ENCODE results near the gene MPP1. TPM values are rescaled to one million over a fixed set of nuclear protein-coding genes. Genes with fewer than 3 reads are reported as not detected.

The MPP1 gene
- total and polyA plus RNA-seq, 2 donors, result 70.0 to 81.4 TPM

GRCh38 chrX:154804261-154804956 lies 876 bp downstream of the MPP1 start:
- WGBS, result 26% methylated on average over 7 of the region's 7 CpGs
- Histone ChIP-seq H3K27me3 (ENCODE audit: control insufficient read depth in 2 of 2, insufficient read depth in 1 of 2, low read length in 1 of 2) (no peaks in the 10 kb centered on the region), H3K9me3 (ENCODE audit: control insufficient read depth in 2 of 2, insufficient read depth in 1 of 2, low read length in 1 of 2) (no peaks in the 10 kb centered on the region), H3K4me3 (ENCODE audit: low read length in 2 of 2) (peak overlapping the region; percentile 74 to 83), H3K36me3 (ENCODE audit: control insufficient read depth in 2 of 2, insufficient read depth in 2 of 2, low read length in 1 of 2) (no peaks in the 10 kb centered on the region), H3K27ac (ENCODE audit: low read depth in 1 of 2, low read length in 1 of 2) (peak overlapping the region; percentile 31 to 75), H3K4me1 (ENCODE audit: control insufficient read depth in 2 of 2, insufficient read depth in 2 of 2, low read length in 2 of 2) (peaks cover 8 to 49% of the 10 kb centered on the region in 2 donors)
- DNase-seq (ENCODE audit: low read depth in 6 of 9, low spot score in 9 of 9), result no peak

GRCh38 chrX:154802947-154803346 lies 2.3 kb downstream of the MPP1 start:
- Histone ChIP-seq H3K27me3 (ENCODE audit: control insufficient read depth in 2 of 2, insufficient read depth in 1 of 2, low read length in 1 of 2) (no peaks in the 10 kb centered on the region), H3K27ac (ENCODE audit: low read depth in 1 of 2, low read length in 1 of 2) (peak overlapping the region; percentile 19 to 75), H3K4me3 (ENCODE audit: low read length in 2 of 2) (peak overlapping the region; percentile 4 to 74), H3K4me1 (ENCODE audit: control insufficient read depth in 2 of 2, insufficient read depth in 2 of 2, low read length in 2 of 2) (peaks cover 8 to 50% of the 10 kb centered on the region in 2 donors), H3K36me3 (ENCODE audit: control insufficient read depth in 2 of 2, insufficient read depth in 2 of 2, low read length in 1 of 2) (no peaks in the 10 kb centered on the region), H3K9me3 (ENCODE audit: control insufficient read depth in 2 of 2, insufficient read depth in 1 of 2, low read length in 1 of 2) (no peaks in the 10 kb centered on the region)
- 70% methylated on average over 2 of the region's 2 CpGs for WGBS
- no peak for DNase-seq (ENCODE audit: low read depth in 6 of 9, low spot score in 9 of 9)

- Histone ChIP-seq H3K27ac (ENCODE audit: low read depth in 1 of 2, low read length in 1 of 2) (peak overlapping the region; percentile 77 to 84), H3K4me3 (ENCODE audit: low read length in 2 of 2) (no peak overlapping the region), H3K27me3 (ENCODE audit: control insufficient read depth in 2 of 2, insufficient read depth in 1 of 2, low read length in 1 of 2) (no peaks in the 10 kb centered on the region), H3K9me3 (ENCODE audit: control insufficient read depth in 2 of 2, insufficient read depth in 1 of 2, low read length in 1 of 2) (no peaks in the 10 kb centered on the region), H3K4me1 (ENCODE audit: control insufficient read depth in 2 of 2, insufficient read depth in 2 of 2, low read length in 2 of 2) (peaks cover 11 to 55% of the 10 kb centered on the region in 2 donors), H3K36me3 (ENCODE audit: control insufficient read depth in 2 of 2, insufficient read depth in 2 of 2, low read length in 1 of 2) (no peaks in the 10 kb centered on the region)
- no peak for DNase-seq (ENCODE audit: low read depth in 6 of 9, low spot score in 9 of 9)
- 57% methylated on average over 8 of the region's 8 CpGs for WGBS
These were observed 4.6 kb downstream of the MPP1 start for GRCh38 chrX:154800478-154801210.

GRCh38 chrX:154799556-154800348 lies 5.5 kb downstream of the MPP1 start:
- no peaks in the 10 kb centered on the region for H3K9me3 ChIP-seq (ENCODE audit: control insufficient read depth in 2 of 2, insufficient read depth in 1 of 2, low read length in 1 of 2)
- DNase-seq (ENCODE audit: low read depth in 6 of 9, low spot score in 9 of 9), result peak in 4 of 9 donors; percentile 49 to 75 (median 52)
- H3K36me3 ChIP-seq (ENCODE audit: control insufficient read depth in 2 of 2, insufficient read depth in 2 of 2, low read length in 1 of 2), result no peaks in the 10 kb centered on the region
- peaks cover 13 to 58% of the 10 kb centered on the region in 2 donors for H3K4me1 ChIP-seq (ENCODE audit: control insufficient read depth in 2 of 2, insufficient read depth in 2 of 2, low read length in 2 of 2)
- peak overlapping the region; percentile 48 to 51 for H3K4me3 ChIP-seq (ENCODE audit: low read length in 2 of 2)
- H3K27ac ChIP-seq (ENCODE audit: low read depth in 1 of 2, low read length in 1 of 2), result peak overlapping the region; percentile 77 to 84
- 18% methylated on average over 9 of the region's 9 CpGs for WGBS
- H3K27me3 ChIP-seq (ENCODE audit: control insufficient read depth in 2 of 2, insufficient read depth in 1 of 2, low read length in 1 of 2), result no peaks in the 10 kb centered on the region

GRCh38 chrX:154797006-154797405 lies 8.3 kb downstream of the MPP1 start:
- Histone ChIP-seq H3K27ac (ENCODE audit: low read depth in 1 of 2, low read length in 1 of 2) (peak overlapping the region in 1 of 2 donors; percentile 45), H3K27me3 (ENCODE audit: control insufficient read depth in 2 of 2, insufficient read depth in 1 of 2, low read length in 1 of 2) (no peaks in the 10 kb centered on the region), H3K36me3 (ENCODE audit: control insufficient read depth in 2 of 2, insufficient read depth in 2 of 2, low read length in 1 of 2) (peaks cover 0 to 2% of the 10 kb centered on the region in 2 donors), H3K4me1 (ENCODE audit: control insufficient read depth in 2 of 2, insufficient read depth in 2 of 2, low read length in 2 of 2) (peaks cover 9 to 49% of the 10 kb centered on the region in 2 donors), H3K9me3 (ENCODE audit: control insufficient read depth in 2 of 2, insufficient read depth in 1 of 2, low read length in 1 of 2) (no peaks in the 10 kb centered on the region), H3K4me3 (ENCODE audit: low read length in 2 of 2) (no peak overlapping the region)
- WGBS, result 69% methylated on average over 6 of the region's 6 CpGs
- no peak for DNase-seq (ENCODE audit: low read depth in 6 of 9, low spot score in 9 of 9)

GRCh38 chrX:154795016-154795415 lies 10.3 kb downstream of the MPP1 start:
- no peak overlapping the region for H3K4me3 ChIP-seq (ENCODE audit: low read length in 2 of 2)
- no peak for DNase-seq (ENCODE audit: low read depth in 6 of 9, low spot score in 9 of 9)
- H3K4me1 ChIP-seq (ENCODE audit: control insufficient read depth in 2 of 2, insufficient read depth in 2 of 2, low read length in 2 of 2), result peaks cover 5 to 29% of the 10 kb centered on the region in 2 donors
- no peak overlapping the region for H3K27ac ChIP-seq (ENCODE audit: low read depth in 1 of 2, low read length in 1 of 2)
- 66% methylated on average over 2 of the region's 2 CpGs for WGBS
- H3K9me3 ChIP-seq (ENCODE audit: control insufficient read depth in 2 of 2, insufficient read depth in 1 of 2, low read length in 1 of 2), result no peaks in the 10 kb centered on the region
- no peaks in the 10 kb centered on the region for H3K27me3 ChIP-seq (ENCODE audit: control insufficient read depth in 2 of 2, insufficient read depth in 1 of 2, low read length in 1 of 2)
- H3K36me3 ChIP-seq (ENCODE audit: control insufficient read depth in 2 of 2, insufficient read depth in 2 of 2, low read length in 1 of 2), result peaks cover 5 to 14% of the 10 kb centered on the region in 2 donors

- peaks cover 5 to 22% of the 10 kb centered on the region in 2 donors for H3K4me1 ChIP-seq (ENCODE audit: control insufficient read depth in 2 of 2, insufficient read depth in 2 of 2, low read length in 2 of 2)
- no peak for DNase-seq (ENCODE audit: low read depth in 6 of 9, low spot score in 9 of 9)
- H3K4me3 ChIP-seq (ENCODE audit: low read length in 2 of 2), result no peak overlapping the region
- 93% methylated on average over 7 of the region's 7 CpGs for WGBS
- H3K36me3 ChIP-seq (ENCODE audit: control insufficient read depth in 2 of 2, insufficient read depth in 2 of 2, low read length in 1 of 2), result peaks cover 5 to 27% of the 10 kb centered on the region in 2 donors
- H3K27ac ChIP-seq (ENCODE audit: low read depth in 1 of 2, low read length in 1 of 2), result no peak overlapping the region
- H3K27me3 ChIP-seq (ENCODE audit: control insufficient read depth in 2 of 2, insufficient read depth in 1 of 2, low read length in 1 of 2), result no peaks in the 10 kb centered on the region
- no peaks in the 10 kb centered on the region for H3K9me3 ChIP-seq (ENCODE audit: control insufficient read depth in 2 of 2, insufficient read depth in 1 of 2, low read length in 1 of 2)
These were observed 12.0 kb downstream of the MPP1 start for GRCh38 chrX:154793084-154793795.

GRCh38 chrX:154791939-154792338 lies 13.3 kb downstream of the MPP1 start:
- H3K27me3 ChIP-seq (ENCODE audit: control insufficient read depth in 2 of 2, insufficient read depth in 1 of 2, low read length in 1 of 2), result no peaks in the 10 kb centered on the region
- H3K36me3 ChIP-seq (ENCODE audit: control insufficient read depth in 2 of 2, insufficient read depth in 2 of 2, low read length in 1 of 2), result peaks cover 5 to 30% of the 10 kb centered on the region in 2 donors
- WGBS, result 94% methylated on average over 8 of the region's 8 CpGs
- peaks cover 2 to 20% of the 10 kb centered on the region in 2 donors for H3K4me1 ChIP-seq (ENCODE audit: control insufficient read depth in 2 of 2, insufficient read depth in 2 of 2, low read length in 2 of 2)
- no peak overlapping the region for H3K27ac ChIP-seq (ENCODE audit: low read depth in 1 of 2, low read length in 1 of 2)
- DNase-seq (ENCODE audit: low read depth in 6 of 9, low spot score in 9 of 9), result no peak
- no peaks in the 10 kb centered on the region for H3K9me3 ChIP-seq (ENCODE audit: control insufficient read depth in 2 of 2, insufficient read depth in 1 of 2, low read length in 1 of 2)
- no peak overlapping the region for H3K4me3 ChIP-seq (ENCODE audit: low read length in 2 of 2)
